COLO668 (cell line): ENCODE data around the gene PGA3.
"Not testable (repeated sequence)": the region's sequence is repeated elsewhere in the genome, so short reads cannot be mapped to it uniquely, and the experiment has no call there.

Experiments
- DNase-seq: peaks from one replicate; lab custom pipeline; 2025; ENCODE audit not compliant: unreplicated experiment; lab: John Stamatoyannopoulos, UW

PGA3 gene

DNA sequence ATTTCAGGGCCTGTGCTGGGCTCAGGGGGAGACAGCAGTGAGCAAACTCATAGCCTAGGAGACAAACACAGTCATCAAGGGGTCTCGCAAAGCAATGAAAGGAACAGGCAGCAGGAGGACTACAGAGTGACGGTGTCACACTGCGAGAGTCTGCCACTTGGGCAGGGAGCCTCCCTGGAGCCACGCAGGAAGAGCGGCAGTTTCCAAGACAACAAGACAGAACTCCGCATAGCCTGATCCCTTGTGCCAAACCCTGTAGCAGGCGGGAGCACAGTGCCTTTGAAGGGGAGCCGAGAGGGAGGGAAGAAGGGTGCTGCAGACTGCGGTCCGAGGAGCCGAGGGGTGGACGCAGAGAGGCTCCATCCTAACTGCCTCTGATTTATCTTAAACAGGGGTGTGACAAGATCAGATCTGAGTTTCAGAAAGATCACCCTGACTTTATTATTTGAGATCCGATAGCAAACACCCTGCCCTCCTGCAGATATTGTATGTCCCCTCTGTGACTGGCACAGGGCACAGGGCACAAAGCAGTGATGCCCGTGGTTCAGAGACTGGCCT is 1.3 kb downstream of the PGA3 start:
- DNase-seq: not testable (repeated sequence)

DNA sequence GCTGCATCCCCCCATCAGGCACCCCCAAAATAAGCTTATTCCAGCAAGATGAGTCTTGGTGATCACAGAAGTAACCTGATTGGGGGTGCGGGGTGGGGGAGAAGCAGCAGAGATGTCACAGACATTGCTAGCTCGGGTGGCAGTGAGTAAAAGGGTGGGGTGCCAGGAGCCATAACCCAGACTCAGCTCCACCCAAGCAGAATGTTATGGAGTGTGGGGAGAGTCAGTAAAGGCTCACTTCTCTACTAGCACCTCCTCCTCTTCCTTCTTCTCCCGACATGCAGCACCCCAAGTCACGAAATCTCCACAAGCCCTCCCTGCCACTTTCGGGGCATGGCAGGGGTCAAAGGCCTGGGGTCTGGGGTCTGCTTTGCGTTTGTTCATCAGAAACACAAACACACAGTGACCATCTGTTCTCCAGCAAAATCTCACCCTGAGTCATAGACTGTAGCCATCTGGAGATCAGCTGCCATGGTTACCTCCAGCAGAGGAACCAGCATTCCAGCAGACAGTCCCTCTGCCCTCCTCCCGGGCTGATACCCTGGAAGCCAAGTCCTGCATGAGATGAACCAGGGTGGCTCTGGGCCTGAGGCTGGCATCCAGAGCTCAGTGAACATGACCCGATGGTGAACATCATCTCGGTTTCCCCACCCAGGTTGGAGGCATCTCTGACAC is 4.5 kb downstream of the PGA3 start:
- not testable (repeated sequence) for DNase-seq

DNA sequence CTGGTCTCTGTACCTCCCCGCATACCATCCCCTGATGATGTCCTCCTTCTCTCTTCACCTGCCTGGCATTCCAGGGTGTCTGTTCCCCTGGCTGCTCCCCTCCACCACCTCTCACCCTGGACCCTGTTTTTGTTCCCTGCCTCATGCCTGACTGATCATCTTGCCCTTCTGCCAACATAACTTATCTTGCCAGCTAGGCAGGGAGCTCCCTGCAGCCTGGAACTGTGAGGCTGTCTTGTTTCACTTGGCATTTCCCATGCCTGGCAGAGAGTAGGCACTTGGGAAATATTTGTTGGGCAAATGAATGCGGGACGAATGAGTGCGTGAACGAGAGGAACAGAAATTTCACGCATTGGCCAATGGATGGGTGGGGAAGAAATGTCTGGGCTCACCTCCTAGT is 7.3 kb downstream of the PGA3 start:
- not testable (repeated sequence) for DNase-seq

DNA sequence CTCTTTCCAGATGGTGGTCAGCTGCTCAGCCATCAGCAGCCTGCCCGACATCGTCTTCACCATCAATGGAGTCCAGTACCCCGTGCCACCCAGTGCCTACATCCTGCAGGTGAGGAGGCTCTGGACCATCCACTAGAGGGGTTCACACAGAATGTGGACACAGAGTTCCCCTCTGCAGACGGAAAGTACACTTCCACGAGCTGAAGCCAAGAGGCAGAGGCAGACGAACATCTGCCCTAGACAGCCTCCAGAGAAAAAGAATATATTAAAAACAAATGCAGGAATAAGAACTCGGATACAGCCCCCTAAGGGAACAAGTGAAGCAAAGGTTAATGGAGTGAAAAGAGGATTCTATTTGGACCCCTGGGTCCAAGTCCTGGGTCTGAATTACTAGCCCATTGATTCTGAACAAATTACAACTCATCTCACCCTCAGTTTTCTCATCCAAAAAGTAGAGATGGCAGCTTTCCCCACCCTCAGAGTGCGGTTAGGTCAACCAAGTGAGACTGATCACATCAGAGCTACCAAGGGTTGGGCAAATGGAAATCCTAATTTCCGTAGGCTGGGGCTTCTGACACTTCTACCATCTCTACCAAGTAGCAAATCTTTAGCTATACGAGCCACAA is 8.1 kb downstream of the PGA3 start:
- not testable (repeated sequence) for DNase-seq

DNA sequence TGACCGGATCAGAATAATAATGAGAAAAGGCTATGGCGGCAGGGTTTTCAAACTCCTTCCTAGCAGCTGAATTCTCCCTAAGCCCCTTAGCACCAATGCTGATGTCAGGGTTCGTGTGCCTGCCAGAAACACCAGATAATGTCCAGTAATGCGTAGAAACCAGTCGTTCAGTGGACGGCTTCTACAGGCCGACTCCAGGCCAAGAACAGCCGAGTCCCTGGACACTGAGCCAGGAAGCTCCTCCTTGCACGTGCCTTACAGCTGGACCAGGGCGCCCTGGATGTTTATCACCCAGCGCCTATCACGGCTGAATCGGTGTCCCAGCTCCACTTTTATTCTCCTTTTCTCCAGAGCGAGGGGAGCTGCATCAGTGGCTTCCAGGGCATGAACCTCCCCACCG is 8.9 kb downstream of the PGA3 start:
- not testable (repeated sequence) for DNase-seq

DNA sequence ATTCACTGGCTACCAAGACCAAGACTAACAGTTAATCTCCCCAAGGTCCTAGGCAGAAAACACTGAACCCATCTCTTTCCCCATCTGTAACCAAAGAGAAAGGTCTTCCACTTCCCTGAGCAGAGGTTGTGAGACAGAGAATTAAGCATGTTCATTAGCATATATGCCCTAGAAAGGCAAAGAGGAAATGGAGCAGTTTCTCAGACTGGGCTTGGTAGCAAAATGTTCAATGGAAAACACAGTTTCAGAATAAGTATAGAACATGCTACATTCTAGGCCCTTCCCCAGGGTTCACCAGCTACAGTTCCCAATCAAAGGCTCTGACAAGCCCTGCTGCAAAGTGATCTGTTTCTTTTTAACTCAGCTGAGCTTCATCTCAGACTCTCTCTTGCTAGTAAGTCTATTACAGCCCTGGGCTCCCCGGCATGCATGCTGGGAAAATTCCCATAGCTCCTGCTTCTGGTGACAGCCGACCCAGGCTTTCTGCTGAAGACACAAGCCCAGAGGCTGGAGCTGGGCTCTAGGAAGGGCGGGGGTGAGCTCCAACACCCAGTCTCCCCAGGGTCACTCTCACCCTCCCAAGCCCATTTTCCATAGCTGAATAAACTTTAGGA is 10.5 kb downstream of the PGA3 start:
- DNase-seq: not testable (repeated sequence)

DNA sequence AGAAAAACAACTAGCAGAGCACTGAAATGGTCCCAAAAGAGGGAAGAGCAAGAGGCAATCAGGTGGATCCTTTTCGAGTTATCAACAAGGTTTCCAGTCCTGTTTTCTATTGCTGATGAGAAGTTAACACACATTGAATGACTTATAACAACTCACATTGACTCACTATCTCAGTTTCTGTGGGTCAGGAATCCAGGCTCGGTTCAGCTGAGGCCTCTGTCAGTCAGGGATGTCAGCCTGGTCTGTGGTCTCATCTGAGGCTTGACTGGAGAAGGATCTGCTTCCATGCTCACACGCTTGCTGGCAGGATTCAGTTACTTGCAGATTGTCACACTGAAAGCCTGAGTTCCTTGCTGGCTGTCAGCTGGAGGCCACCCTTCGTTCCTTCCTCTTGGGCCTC is 15.0 kb downstream of the PGA3 start:
- not testable (repeated sequence) for DNase-seq

DNA sequence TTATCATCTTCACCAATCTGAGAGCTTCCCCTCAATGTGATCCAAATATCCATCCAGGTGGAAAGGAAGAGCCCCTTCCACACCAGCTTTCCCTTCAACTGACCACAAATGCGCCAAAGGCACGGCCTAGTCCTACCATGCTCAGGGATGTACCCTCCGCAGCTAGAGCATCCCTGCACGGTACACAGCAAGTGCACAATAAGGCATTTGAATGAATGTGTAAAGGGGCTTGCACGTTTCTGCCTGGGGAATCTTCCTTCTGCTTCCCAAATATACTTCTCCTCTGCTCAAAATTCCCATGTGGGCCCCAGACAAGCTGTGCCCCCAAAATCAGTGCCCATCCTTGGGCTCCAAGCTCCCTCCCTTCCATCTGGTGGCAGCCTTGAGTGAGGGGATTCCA is 15.7 kb downstream of the PGA3 start:
- DNase-seq: not testable (repeated sequence)

DNA sequence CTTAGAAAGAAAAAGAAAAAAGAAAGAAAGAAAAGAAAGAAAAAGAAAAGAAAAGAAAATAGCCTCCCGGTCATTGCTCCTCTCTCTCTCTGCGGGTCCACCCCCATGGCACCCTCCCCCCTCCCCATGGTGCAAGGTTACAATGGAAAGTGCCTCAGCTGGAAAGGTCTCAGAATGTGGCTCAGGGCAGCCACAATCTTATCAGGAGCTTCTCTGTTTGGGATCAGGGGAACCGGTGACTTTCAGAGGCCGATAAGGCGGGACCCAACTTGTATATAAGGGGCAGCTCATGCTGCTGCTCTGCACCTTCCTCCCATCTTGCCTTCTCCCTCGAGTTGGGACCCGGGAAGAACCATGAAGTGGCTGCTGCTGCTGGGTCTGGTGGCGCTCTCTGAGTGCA is 18.7 kb downstream of the PGA3 start, which contains the start of gene PGA4:
Gene PGA4, plus strand, starts transcription at position 301 of the 400 bp plus-strand sequence. Its CDS starts 54 bp downstream, at position 355.
- DNase-seq: not testable (repeated sequence)

DNA sequence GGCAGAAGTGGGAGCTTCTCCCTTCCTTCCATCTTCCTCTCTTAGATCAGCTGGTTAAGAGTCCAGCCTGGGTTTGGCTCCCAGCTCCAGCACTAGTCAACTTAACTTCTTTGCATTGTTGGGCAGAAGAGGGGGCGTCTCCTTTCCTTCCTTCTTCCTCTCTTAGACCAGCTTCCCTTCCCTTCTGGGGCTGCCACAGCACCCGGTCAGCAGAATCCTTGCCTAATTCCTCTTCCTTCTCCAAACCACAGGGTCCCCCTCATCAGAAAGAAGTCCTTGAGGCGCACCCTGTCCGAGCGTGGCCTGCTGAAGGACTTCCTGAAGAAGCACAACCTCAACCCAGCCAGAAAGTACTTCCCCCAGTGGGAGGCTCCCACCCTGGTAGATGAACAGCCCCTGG is 19.4 kb downstream of the PGA3 start:
- not testable (repeated sequence) for DNase-seq

DNA sequence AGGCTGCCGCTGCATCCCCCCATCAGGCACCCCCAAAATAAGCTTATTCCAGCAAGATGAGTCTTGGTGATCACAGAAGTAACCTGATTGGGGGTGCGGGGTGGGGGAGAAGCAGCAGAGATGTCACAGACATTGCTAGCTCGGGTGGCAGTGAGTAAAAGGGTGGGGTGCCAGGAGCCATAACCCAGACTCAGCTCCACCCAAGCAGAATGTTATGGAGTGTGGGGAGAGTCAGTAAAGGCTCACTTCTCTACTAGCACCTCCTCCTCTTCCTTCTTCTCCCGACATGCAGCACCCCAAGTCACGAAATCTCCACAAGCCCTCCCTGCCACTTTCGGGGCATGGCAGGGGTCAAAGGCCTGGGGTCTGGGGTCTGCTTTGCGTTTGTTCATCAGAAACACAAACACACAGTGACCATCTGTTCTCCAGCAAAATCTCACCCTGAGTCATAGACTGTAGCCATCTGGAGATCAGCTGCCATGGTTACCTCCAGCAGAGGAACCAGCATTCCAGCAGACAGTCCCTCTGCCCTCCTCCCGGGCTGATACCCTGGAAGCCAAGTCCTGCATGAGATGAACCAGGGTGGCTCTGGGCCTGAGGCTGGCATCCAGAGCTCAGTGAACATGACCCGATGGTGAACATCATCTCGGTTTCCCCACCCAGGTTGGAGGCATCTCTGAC is 23.3 kb downstream of the PGA3 start:
- not testable (repeated sequence) for DNase-seq

DNA sequence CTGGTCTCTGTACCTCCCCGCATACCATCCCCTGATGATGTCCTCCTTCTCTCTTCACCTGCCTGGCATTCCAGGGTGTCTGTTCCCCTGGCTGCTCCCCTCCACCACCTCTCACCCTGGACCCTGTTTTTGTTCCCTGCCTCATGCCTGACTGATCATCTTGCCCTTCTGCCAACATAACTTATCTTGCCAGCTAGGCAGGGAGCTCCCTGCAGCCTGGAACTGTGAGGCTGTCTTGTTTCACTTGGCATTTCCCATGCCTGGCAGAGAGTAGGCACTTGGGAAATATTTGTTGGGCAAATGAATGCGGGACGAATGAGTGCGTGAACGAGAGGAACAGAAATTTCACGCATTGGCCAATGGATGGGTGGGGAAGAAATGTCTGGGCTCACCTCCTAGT is 26.1 kb downstream of the PGA3 start:
- not testable (repeated sequence) for DNase-seq

DNA sequence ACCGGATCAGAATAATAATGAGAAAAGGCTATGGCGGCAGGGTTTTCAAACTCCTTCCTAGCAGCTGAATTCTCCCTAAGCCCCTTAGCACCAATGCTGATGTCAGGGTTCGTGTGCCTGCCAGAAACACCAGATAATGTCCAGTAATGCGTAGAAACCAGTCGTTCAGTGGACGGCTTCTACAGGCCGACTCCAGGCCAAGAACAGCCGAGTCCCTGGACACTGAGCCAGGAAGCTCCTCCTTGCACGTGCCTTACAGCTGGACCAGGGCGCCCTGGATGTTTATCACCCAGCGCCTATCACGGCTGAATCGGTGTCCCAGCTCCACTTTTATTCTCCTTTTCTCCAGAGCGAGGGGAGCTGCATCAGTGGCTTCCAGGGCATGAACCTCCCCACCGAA is 27.7 kb downstream of the PGA3 start:
- not testable (repeated sequence) for DNase-seq

DNA sequence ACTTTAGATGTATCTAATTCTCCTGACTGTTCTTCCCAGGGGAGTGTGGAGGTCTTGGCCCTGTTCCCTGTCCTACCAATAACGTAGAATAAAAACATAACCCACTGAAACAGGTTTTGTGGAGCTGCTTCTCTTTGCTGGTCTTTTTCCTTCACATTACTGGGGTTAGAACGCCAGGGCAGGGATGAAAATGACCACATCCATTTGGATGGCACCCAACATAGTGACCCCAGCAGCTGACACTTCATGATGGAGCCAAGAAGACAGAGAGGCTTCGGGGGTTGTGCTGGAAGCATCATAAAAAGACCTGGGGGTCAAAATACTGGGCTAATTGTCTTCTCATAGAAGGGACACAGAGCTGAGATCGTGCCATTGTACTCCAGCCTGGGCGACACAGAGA is 28.3 kb downstream of the PGA3 start:
- DNase-seq: not testable (repeated sequence)

DNA sequence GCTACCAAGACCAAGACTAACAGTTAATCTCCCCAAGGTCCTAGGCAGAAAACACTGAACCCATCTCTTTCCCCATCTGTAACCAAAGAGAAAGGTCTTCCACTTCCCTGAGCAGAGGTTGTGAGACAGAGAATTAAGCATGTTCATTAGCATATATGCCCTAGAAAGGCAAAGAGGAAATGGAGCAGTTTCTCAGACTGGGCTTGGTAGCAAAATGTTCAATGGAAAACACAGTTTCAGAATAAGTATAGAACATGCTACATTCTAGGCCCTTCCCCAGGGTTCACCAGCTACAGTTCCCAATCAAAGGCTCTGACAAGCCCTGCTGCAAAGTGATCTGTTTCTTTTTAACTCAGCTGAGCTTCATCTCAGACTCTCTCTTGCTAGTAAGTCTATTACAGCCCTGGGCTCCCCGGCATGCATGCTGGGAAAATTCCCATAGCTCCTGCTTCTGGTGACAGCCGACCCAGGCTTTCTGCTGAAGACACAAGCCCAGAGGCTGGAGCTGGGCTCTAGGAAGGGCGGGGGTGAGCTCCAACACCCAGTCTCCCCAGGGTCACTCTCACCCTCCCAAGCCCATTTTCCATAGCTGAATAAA is 29.3 kb downstream of the PGA3 start:
- DNase-seq: not testable (repeated sequence)

DNA sequence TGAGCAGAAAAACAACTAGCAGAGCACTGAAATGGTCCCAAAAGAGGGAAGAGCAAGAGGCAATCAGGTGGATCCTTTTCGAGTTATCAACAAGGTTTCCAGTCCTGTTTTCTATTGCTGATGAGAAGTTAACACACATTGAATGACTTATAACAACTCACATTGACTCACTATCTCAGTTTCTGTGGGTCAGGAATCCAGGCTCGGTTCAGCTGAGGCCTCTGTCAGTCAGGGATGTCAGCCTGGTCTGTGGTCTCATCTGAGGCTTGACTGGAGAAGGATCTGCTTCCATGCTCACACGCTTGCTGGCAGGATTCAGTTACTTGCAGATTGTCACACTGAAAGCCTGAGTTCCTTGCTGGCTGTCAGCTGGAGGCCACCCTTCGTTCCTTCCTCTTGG is 33.8 kb downstream of the PGA3 start:
- not testable (repeated sequence) for DNase-seq

DNA sequence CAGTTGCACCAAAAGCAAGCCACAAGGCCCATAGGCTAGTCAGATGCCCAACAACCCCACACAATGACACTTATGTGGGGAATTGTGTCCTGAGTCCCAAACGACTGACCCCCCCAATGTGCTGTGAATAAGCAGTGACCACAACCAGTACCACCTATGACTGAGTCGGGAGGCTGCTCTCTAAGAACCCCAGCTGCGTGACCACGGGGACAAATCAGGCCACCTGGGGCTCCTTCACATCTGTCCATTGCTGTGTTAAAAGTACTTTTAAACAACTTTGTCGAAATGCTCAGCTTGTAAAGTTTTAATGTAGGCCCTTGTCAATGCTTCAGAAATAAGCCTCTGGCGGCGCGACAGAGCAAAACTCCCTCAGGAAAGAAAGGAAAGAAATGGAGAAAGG is 37.0 kb downstream of the PGA3 start:
- DNase-seq: not testable (repeated sequence)

DNA sequence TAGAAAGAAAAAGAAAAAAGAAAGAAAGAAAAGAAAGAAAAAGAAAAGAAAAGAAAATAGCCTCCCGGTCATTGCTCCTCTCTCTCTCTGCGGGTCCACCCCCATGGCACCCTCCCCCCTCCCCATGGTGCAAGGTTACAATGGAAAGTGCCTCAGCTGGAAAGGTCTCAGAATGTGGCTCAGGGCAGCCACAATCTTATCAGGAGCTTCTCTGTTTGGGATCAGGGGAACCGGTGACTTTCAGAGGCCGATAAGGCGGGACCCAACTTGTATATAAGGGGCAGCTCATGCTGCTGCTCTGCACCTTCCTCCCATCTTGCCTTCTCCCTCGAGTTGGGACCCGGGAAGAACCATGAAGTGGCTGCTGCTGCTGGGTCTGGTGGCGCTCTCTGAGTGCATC is 37.6 kb downstream of the PGA3 start, which contains the start of gene PGA5:
Gene PGA5, plus strand, starts transcription at position 301 of the 400 bp plus-strand sequence. Its CDS starts 52 bp downstream, at position 353.
- not testable (repeated sequence) for DNase-seq

DNA sequence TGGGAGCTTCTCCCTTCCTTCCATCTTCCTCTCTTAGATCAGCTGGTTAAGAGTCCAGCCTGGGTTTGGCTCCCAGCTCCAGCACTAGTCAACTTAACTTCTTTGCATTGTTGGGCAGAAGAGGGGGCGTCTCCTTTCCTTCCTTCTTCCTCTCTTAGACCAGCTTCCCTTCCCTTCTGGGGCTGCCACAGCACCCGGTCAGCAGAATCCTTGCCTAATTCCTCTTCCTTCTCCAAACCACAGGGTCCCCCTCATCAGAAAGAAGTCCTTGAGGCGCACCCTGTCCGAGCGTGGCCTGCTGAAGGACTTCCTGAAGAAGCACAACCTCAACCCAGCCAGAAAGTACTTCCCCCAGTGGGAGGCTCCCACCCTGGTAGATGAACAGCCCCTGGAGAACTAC is 38.2 kb downstream of the PGA3 start:
- not testable (repeated sequence) for DNase-seq

DNA sequence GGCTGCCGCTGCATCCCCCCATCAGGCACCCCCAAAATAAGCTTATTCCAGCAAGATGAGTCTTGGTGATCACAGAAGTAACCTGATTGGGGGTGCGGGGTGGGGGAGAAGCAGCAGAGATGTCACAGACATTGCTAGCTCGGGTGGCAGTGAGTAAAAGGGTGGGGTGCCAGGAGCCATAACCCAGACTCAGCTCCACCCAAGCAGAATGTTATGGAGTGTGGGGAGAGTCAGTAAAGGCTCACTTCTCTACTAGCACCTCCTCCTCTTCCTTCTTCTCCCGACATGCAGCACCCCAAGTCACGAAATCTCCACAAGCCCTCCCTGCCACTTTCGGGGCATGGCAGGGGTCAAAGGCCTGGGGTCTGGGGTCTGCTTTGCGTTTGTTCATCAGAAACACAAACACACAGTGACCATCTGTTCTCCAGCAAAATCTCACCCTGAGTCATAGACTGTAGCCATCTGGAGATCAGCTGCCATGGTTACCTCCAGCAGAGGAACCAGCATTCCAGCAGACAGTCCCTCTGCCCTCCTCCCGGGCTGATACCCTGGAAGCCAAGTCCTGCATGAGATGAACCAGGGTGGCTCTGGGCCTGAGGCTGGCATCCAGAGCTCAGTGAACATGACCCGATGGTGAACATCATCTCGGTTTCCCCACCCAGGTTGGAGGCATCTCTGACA is 42.1 kb downstream of the PGA3 start:
- DNase-seq: not testable (repeated sequence)
